ENCODE results near the gene MGMT. TPM values are rescaled to one million over a fixed set of nuclear protein-coding genes. Genes with fewer than 3 reads are reported as not detected.

The MGMT gene
- total and polyA plus RNA-seq, 9 of the 15 experiments (the other 6 are each of a cell fraction or from before 2014, with no cell fraction given), result 0.03 to 0.29 (median 0.11) TPM; not detected in 4

- Histone ChIP-seq H3K27ac (ENCODE audit: extremely low read depth, low read depth, low read length) (no peak overlapping the region), H3K36me3 (ENCODE audit: control insufficient read depth, insufficient read depth, low read length) (no peaks in the 10 kb centered on the region), H3K4me2 (ENCODE audit: insufficient read depth, low read length) (no peak overlapping the region), H2AFZ (ENCODE audit: low read depth, low read length) (no peak overlapping the region), H3K4me1 (replicated peaks in 1 of 2; ENCODE audit: control insufficient read depth in 2 of 2, insufficient read depth in 2 of 2, low read length in 2 of 2) (no peaks in the 10 kb centered on the region), H3K4me3 (no peak overlapping the region), H4K20me1 (replicated peaks; ENCODE audit: control insufficient read depth, insufficient read depth, low read length) (no peaks in the 10 kb centered on the region), H3K9ac (ENCODE audit: insufficient read depth in 1 of 2, low read depth in 2 of 2, low read length in 2 of 2) (no peak overlapping the region), H3K79me2 (ENCODE audit: control insufficient read depth, insufficient read depth, low read length) (no peaks in the 10 kb centered on the region), H3K9me1 (ENCODE audit: control insufficient read depth, insufficient read depth, low read length) (no peaks in the 10 kb centered on the region), H3K27me3 (ENCODE audit: control insufficient read depth in 2 of 2, insufficient read depth in 2 of 2, low read length in 2 of 2) (peaks cover 0 to 26% of the 10 kb centered on the region in 2 experiments; a peak in 2 of 5 replicates), H3K9me3 (replicated peaks; ENCODE audit: control insufficient read depth, insufficient read depth, low read depth, low read length) (no peaks in the 10 kb centered on the region)
- ATAC-seq, result no peak
- 2% methylated on average over 13 of the region's 13 CpGs for WGBS (ENCODE audit: insufficient coverage, low coverage, missing lambda C conversion rate)
- no peak for DNase-seq (ENCODE audit: extremely low read depth in 1 of 4, low spot score in 3 of 4)
- intact Hi-C loops (cut with micrococcal nuclease), result no loop called here
- no TSS peak for BruUV-seq (replicated peaks)
- in situ Hi-C loops (cut with MboI), result no loop called here
- ChIA-PET POLR2A (no interaction called here), CTCF (ENCODE audit: low intra/inter-chr PET ratio) (no interaction called here)
- FAIRE-seq, result no peak
- TF ChIP-seq, protein P1, sequence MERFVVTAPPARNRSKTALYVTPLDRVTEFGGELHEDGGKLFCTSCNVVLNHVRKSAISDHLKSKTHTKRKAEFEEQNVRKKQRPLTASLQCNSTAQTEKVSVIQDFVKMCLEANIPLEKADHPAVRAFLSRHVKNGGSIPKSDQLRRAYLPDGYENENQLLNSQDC (CRISPR knock-in tag; IDR thresholded peaks at IDR 0.05), result no peak
- TF ChIP-seq CCNT2 (IDR thresholded peaks at IDR 0.05; ENCODE audit: borderline replicate concordance, extremely low read depth, insufficient read length, low read depth, low read length), result no peak
- TF ChIP-seq TRIM24 (IDR thresholded peaks at IDR 0.05), result no peak
- TF ChIP-seq, protein P2, sequence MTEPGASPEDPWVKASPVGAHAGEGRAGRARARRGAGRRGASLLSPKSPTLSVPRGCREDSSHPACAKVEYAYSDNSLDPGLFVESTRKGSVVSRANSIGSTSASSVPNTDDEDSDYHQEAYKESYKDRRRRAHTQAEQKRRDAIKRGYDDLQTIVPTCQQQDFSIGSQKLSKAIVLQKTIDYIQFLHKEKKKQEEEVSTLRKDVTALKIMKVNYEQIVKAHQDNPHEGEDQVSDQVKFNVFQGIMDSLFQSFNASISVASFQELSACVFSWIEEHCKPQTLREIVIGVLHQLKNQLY (CRISPR knock-in tag; conservative IDR thresholded peaks at IDR 0.05), result no peak
- TF ChIP-seq, protein P3, sequence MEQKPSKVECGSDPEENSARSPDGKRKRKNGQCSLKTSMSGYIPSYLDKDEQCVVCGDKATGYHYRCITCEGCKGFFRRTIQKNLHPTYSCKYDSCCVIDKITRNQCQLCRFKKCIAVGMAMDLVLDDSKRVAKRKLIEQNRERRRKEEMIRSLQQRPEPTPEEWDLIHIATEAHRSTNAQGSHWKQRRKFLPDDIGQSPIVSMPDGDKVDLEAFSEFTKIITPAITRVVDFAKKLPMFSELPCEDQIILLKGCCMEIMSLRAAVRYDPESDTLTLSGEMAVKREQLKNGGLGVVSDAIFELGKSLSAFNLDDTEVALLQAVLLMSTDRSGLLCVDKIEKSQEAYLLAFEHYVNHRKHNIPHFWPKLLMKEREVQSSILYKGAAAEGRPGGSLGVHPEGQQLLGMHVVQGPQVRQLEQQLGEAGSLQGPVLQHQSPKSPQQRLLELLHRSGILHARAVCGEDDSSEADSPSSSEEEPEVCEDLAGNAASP (IDR thresholded peaks at IDR 0.05), result no peak
- TF ChIP-seq CC2D1A (IDR thresholded peaks at IDR 0.05), result no peak
- TF ChIP-seq HOXB6 (CRISPR knock-in tag; IDR thresholded peaks at IDR 0.05; ENCODE audit: borderline replicate concordance), result no peak
- TF ChIP-seq ZNF766 (CRISPR knock-in tag; conservative IDR thresholded peaks at IDR 0.05), result no peak
- TF ChIP-seq CBFA2T3 (IDR thresholded peaks at IDR 0.05), result no peak
- TF ChIP-seq JUND (IDR thresholded peaks at IDR 0.05; ENCODE audit: borderline replicate concordance, low read depth, low read length), result no peak
- no peak for TF ChIP-seq JUND (tag; IDR thresholded peaks at IDR 0.05; ENCODE audit: borderline replicate concordance, low read depth, low read length)
- TF ChIP-seq, protein P4, sequence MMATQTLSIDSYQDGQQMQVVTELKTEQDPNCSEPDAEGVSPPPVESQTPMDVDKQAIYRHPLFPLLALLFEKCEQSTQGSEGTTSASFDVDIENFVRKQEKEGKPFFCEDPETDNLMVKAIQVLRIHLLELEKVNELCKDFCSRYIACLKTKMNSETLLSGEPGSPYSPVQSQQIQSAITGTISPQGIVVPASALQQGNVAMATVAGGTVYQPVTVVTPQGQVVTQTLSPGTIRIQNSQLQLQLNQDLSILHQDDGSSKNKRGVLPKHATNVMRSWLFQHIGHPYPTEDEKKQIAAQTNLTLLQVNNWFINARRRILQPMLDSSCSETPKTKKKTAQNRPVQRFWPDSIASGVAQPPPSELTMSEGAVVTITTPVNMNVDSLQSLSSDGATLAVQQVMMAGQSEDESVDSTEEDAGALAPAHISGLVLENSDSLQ (IDR thresholded peaks at IDR 0.05), result no peak
- TF ChIP-seq ELF2 (CRISPR knock-in tag; IDR thresholded peaks at IDR 0.05), result no peak
- TF ChIP-seq HMG20B (CRISPR knock-in tag; IDR thresholded peaks at IDR 0.05), result no peak
- TF ChIP-seq FIP1L1 (IDR thresholded peaks at IDR 0.05; ENCODE audit: low read depth, low read length, poor library complexity, severe bottlenecking), result no peak
- TF ChIP-seq XRCC5 (IDR thresholded peaks at IDR 0.05; ENCODE audit: low read depth, low read length), result no peak
- no peak for TF ChIP-seq KHSRP (IDR thresholded peaks at IDR 0.05)
These were observed 58.4 kb downstream of the MGMT start for GRCh38 chr10:129525401-129525801.

Measured in K562 (cell line).